DND-41 (cell line): ENCODE measurements around the gene TPM1.

Experiments used
- ATAC-seq: fragments of 200-7000 bp; cut with Tn5 transposase; 3 replicates; pipeline ENCODE4 v1.9.1; 2021; ENCODE audit warnings: low read depth; ENCODE audit not compliant: insufficient read depth
- DNase-seq: peaks from one replicate; pipeline ENCODE4 v3.0.0-alpha.2; 2020
- H2AFZ ChIP-seq: 2 replicates; pipeline ENCODE4 v1.6.0; 2012; ENCODE audit warnings: low read depth, low read length
- H3K27ac ChIP-seq: 2 replicates; pipeline ENCODE4 v1.5.1; 2012; ENCODE audit warnings: low read length, inconsistent platforms
- H3K27me3 ChIP-seq: fragments of 200-600 bp; sonication (generic); 2 replicates; pipeline ENCODE4 v1.6.0; 2012; ENCODE audit warnings: low read length, mild to moderate bottlenecking, inconsistent platforms; ENCODE audit not compliant: insufficient read depth, poor library complexity
- H3K36me3 ChIP-seq: 2 replicates; pipeline ENCODE4 v1.5.1; 2012; ENCODE audit warnings: low read length, inconsistent platforms; ENCODE audit not compliant: insufficient read depth
- H3K4me1 ChIP-seq: 2 replicates; pipeline ENCODE4 v1.5.1; 2012; ENCODE audit warnings: mild to moderate bottlenecking, low read length; ENCODE audit not compliant: insufficient read depth
- H3K4me2 ChIP-seq: 2 replicates; pipeline ENCODE4 v1.6.0; 2012; ENCODE audit warnings: mild to moderate bottlenecking, moderate library complexity, low read length, inconsistent platforms; ENCODE audit not compliant: insufficient read depth
- H3K4me3 ChIP-seq, 2 experiments: fragments of 200-600 bp in 1 of 2; shearing (Covaris generic) in 1 of 2; 2 replicates each; pipeline ENCODE4 v1.5.1; 2012 to 2016; ENCODE audit warnings: inconsistent platforms in 2 of 2, low read length in 2 of 2, mild to moderate bottlenecking in 2 of 2, low read depth in 1 of 2, moderate library complexity in 1 of 2
- H3K79me2 ChIP-seq: 2 replicates; pipeline ENCODE4 v1.6.0; 2012; ENCODE audit warnings: low read length, inconsistent platforms; ENCODE audit not compliant: insufficient read depth
- H3K9ac ChIP-seq: 2 replicates; pipeline ENCODE4 v1.6.0; 2012; ENCODE audit warnings: low read depth, mild to moderate bottlenecking, inconsistent platforms, low read length, moderate library complexity
- H3K9me3 ChIP-seq: 2 replicates; pipeline ENCODE4 v1.5.1; 2012; ENCODE audit warnings: low read length, moderate library complexity, mild to moderate bottlenecking, inconsistent platforms; ENCODE audit not compliant: insufficient read depth, severe bottlenecking
- H4K20me1 ChIP-seq: 2 replicates; pipeline ENCODE4 v1.6.0; 2012; ENCODE audit warnings: low read length; ENCODE audit not compliant: insufficient read depth
- EZH2 ChIP-seq: IDR thresholded peaks from 3 replicates; pipeline ENCODE4 v1.6.1; 2012; ENCODE audit warnings: borderline replicate concordance, low read depth, mild to moderate bottlenecking, moderate library complexity, low read length, inconsistent platforms; ENCODE audit not compliant: severe bottlenecking
- TF ChIP-seq, protein P1 (sequence below): IDR thresholded peaks from 2 replicates; pipeline ENCODE4 v1.5.1; 2012; ENCODE audit warnings: borderline replicate concordance, low read length, moderate library complexity, mild to moderate bottlenecking; ENCODE audit not compliant: poor library complexity, severe bottlenecking; ENCODE audit errors: extremely low read depth

The TPM1 gene

DNA sequence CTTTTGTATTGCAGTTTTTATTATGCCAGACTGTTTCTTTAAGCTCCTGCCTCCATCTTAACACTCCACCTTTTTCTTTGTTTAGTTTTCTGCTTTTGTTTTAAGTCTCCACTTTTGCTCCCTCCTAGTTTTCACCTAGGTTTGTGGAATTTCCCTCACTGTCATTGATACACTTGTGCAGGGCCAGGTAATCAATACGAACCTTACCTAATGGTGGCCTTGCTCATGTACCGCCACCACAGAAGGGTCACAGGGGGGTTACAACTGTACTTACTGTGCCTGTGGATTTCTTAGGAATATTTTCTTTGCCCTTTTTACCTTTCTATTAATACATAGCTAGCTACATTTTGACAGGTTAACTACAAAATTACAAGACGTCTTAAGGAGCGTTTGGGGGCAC, 43.4 kb upstream of the TPM1 start:
- Histone ChIP-seq H3K4me3 (no peak overlapping the region), H3K27me3 (no peaks in the 10 kb centered on the region), H3K79me2 (no peaks in the 10 kb centered on the region), H3K4me2 (no peak overlapping the region), H4K20me1 (no peaks in the 10 kb centered on the region), H3K4me1 (no peaks in the 10 kb centered on the region), H3K36me3 (no peaks in the 10 kb centered on the region), H3K9ac (no peak overlapping the region), H2AFZ (no peak overlapping the region), H3K9me3 (no peaks in the 10 kb centered on the region), H3K27ac (no peak overlapping the region)
- TF ChIP-seq EZH2: no peak
- TF ChIP-seq, protein P1, sequence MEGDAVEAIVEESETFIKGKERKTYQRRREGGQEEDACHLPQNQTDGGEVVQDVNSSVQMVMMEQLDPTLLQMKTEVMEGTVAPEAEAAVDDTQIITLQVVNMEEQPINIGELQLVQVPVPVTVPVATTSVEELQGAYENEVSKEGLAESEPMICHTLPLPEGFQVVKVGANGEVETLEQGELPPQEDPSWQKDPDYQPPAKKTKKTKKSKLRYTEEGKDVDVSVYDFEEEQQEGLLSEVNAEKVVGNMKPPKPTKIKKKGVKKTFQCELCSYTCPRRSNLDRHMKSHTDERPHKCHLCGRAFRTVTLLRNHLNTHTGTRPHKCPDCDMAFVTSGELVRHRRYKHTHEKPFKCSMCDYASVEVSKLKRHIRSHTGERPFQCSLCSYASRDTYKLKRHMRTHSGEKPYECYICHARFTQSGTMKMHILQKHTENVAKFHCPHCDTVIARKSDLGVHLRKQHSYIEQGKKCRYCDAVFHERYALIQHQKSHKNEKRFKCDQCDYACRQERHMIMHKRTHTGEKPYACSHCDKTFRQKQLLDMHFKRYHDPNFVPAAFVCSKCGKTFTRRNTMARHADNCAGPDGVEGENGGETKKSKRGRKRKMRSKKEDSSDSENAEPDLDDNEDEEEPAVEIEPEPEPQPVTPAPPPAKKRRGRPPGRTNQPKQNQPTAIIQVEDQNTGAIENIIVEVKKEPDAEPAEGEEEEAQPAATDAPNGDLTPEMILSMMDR: no peak
- DNase-seq (no peak), ATAC-seq (no peak)

- TF ChIP-seq EZH2: no peak
- TF ChIP-seq, protein P1: no peak
- Histone ChIP-seq H3K27ac (no peak overlapping the region), H4K20me1 (no peaks in the 10 kb centered on the region), H2AFZ (no peak overlapping the region), H3K4me3 (no peak overlapping the region), H3K9ac (no peak overlapping the region), H3K36me3 (no peaks in the 10 kb centered on the region), H3K9me3 (no peaks in the 10 kb centered on the region), H3K4me1 (no peaks in the 10 kb centered on the region), H3K27me3 (no peaks in the 10 kb centered on the region), H3K4me2 (no peak overlapping the region), H3K79me2 (no peaks in the 10 kb centered on the region)
- ATAC-seq (no peak), DNase-seq (no peak)
Measured at GRCh38 chr15:62999923-63000561, 42.5 kb upstream of the TPM1 start.

DNA sequence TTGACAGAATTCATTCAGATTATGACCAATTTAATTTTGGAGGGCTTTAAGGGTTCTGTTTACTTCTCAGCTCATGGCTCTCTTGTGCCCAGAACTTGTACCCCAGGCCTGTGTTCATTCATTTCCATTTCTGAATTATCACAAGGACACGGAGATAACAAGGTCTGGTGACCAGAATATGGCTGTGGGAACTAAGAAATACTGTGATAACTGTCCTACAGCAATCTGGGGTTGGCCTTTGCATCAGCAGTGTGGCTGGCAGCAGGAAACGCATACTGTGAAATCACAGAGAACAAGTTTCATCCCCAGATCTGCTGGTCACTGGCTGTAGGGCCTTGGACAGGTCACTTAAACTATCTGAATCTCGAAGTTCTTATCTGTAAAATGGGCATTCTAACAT, 41.8 kb upstream of the TPM1 start:
- H2AFZ ChIP-seq: no peak overlapping the region
- H3K4me2 ChIP-seq: no peak overlapping the region
- TF ChIP-seq EZH2: no peak
- no peaks in the 10 kb centered on the region for H3K4me1 ChIP-seq
- no peaks in the 10 kb centered on the region for H3K9me3 ChIP-seq
- no peaks in the 10 kb centered on the region for H3K27me3 ChIP-seq
- no peaks in the 10 kb centered on the region for H3K79me2 ChIP-seq
- ATAC-seq: no peak
- H3K27ac ChIP-seq: no peak overlapping the region
- H3K36me3 ChIP-seq: no peaks in the 10 kb centered on the region
- H4K20me1 ChIP-seq: no peaks in the 10 kb centered on the region
- H3K9ac ChIP-seq: no peak overlapping the region
- no peak overlapping the region for H3K4me3 ChIP-seq
- DNase-seq: no peak

GRCh38 chr15:63004211-63004610, 38.3 kb upstream of the TPM1 start:
- ATAC-seq (no peak), DNase-seq (no peak)
- no peak overlapping the region for H3K4me2 ChIP-seq
- no peaks in the 10 kb centered on the region for H3K9me3 ChIP-seq
- H3K27ac ChIP-seq: no peak overlapping the region
- no peak overlapping the region for H3K9ac ChIP-seq
- H2AFZ ChIP-seq: no peak overlapping the region
- no peaks in the 10 kb centered on the region for H3K27me3 ChIP-seq
- H3K4me3 ChIP-seq: no peak overlapping the region
- no peaks in the 10 kb centered on the region for H3K79me2 ChIP-seq
- no peaks in the 10 kb centered on the region for H3K4me1 ChIP-seq
- no peaks in the 10 kb centered on the region for H3K36me3 ChIP-seq
- no peaks in the 10 kb centered on the region for H4K20me1 ChIP-seq
- TF ChIP-seq, protein P1: no peak
- TF ChIP-seq EZH2: no peak
